Neutrophil (primary cell): ENCODE measurements around the gene ZNF407.

Source experiments
- H3K27ac ChIP-seq: fragments of 200-600 bp; sonication (generic); 2 replicates; pipeline ENCODE4 v1.5.1; 2016; ENCODE audit warnings: mild to moderate bottlenecking, moderate library complexity
- H3K27me3 ChIP-seq: fragments of 200-600 bp; sonication (generic); 2 replicates; pipeline ENCODE4 v1.6.0; 2016; ENCODE audit warnings: mild to moderate bottlenecking
- H3K36me3 ChIP-seq: fragments of 200-600 bp; sonication (generic); 2 replicates; pipeline ENCODE4 v1.5.1; 2017
- H3K4me1 ChIP-seq, 2 experiments: fragments of 200-600 bp in 1 of 2; sonication (generic) in 1 of 2; 1 replicate in 1 of 2; 2 replicates in 1 of 2; pipeline versions ENCODE4 v1.5.1 to v1.6.1; 2013 to 2016; ENCODE audit warnings: low read depth in 1 of 2, low read length in 1 of 2, mild to moderate bottlenecking in 1 of 2, moderate library complexity in 1 of 2; ENCODE audit not compliant: control insufficient read depth in 1 of 2, insufficient read depth in 1 of 2
- H3K4me3 ChIP-seq, 2 experiments: fragments of 200-600 bp in 1 of 2; sonication (generic) in 1 of 2; 1 replicate in 1 of 2; 2 replicates in 1 of 2; pipeline ENCODE4 v1.5.1; 2013 to 2016; ENCODE audit warnings: low read depth in 1 of 2, low read length in 1 of 2, mild to moderate bottlenecking in 1 of 2, moderate library complexity in 1 of 2
- H3K9me3 ChIP-seq: fragments of 200-600 bp; sonication (generic); 2 replicates; pipeline ENCODE4 v1.5.1; 2016
- CTCF ChIP-seq: fragments of 200-600 bp; sonication (generic); IDR thresholded peaks from 2 replicates; pipeline ENCODE4 v1.5.1; 2016; ENCODE audit warnings: antibody characterized with exemption

Gene ZNF407

GRCh38 chr18:75051757-75052156 lies 454.1 kb downstream of the ZNF407 start:
- no peaks in the 10 kb centered on the region for H3K4me1 ChIP-seq
- H3K27me3 ChIP-seq = no peaks in the 10 kb centered on the region
- H3K4me3 ChIP-seq = no peak overlapping the region
- no peak for TF ChIP-seq CTCF
- H3K36me3 ChIP-seq = no peaks in the 10 kb centered on the region
- no peak overlapping the region for H3K27ac ChIP-seq
- no peaks in the 10 kb centered on the region for H3K9me3 ChIP-seq

GRCh38 chr18:75052475-75052874 lies 454.8 kb downstream of the ZNF407 start:
- Histone ChIP-seq H3K36me3 (no peaks in the 10 kb centered on the region), H3K9me3 (no peaks in the 10 kb centered on the region), H3K27me3 (no peaks in the 10 kb centered on the region), H3K4me3 (no peak overlapping the region), H3K4me1 (no peaks in the 10 kb centered on the region), H3K27ac (no peak overlapping the region)
- TF ChIP-seq CTCF = no peak

- Histone ChIP-seq H3K36me3 (no peaks in the 10 kb centered on the region), H3K4me3 (no peak overlapping the region), H3K9me3 (no peaks in the 10 kb centered on the region), H3K27ac (no peak overlapping the region), H3K27me3 (no peaks in the 10 kb centered on the region), H3K4me1 (no peaks in the 10 kb centered on the region)
- TF ChIP-seq CTCF = no peak
Measured at GRCh38 chr18:75053028-75053629, 455.5 kb downstream of the ZNF407 start.

- Histone ChIP-seq H3K36me3 (no peaks in the 10 kb centered on the region), H3K4me3 (no peak overlapping the region), H3K9me3 (no peaks in the 10 kb centered on the region), H3K4me1 (no peaks in the 10 kb centered on the region), H3K27me3 (no peaks in the 10 kb centered on the region), H3K27ac (no peak overlapping the region)
- no peak for TF ChIP-seq CTCF
Measured at GRCh38 chr18:75054046-75054445, 456.4 kb downstream of the ZNF407 start.

GRCh38 chr18:75054611-75055010 lies 456.9 kb downstream of the ZNF407 start:
- Histone ChIP-seq H3K36me3 (no peaks in the 10 kb centered on the region), H3K4me1 (no peaks in the 10 kb centered on the region), H3K4me3 (no peak overlapping the region), H3K9me3 (no peaks in the 10 kb centered on the region), H3K27me3 (no peaks in the 10 kb centered on the region), H3K27ac (no peak overlapping the region)
- TF ChIP-seq CTCF = no peak
